NT2/D1 (cell line): Measurements from ENCODE around the gene SYT2.

Experiments used
- SUZ12 ChIP-seq: IDR thresholded peaks from 2 replicates; pipeline ENCODE4 v1.6.1; 2011; ENCODE audit not compliant: insufficient read length, insufficient read depth; ENCODE audit errors: extremely low read depth
- YY1 ChIP-seq: IDR thresholded peaks from 2 replicates; pipeline ENCODE4 v1.6.1; 2011; ENCODE audit not compliant: insufficient read length, insufficient read depth
- ZNF274 ChIP-seq: IDR thresholded peaks from 2 replicates; pipeline ENCODE4 v1.6.1; 2011; ENCODE audit warnings: mild to moderate bottlenecking, low read depth, low read length

- TF ChIP-seq YY1 (no peak), ZNF274 (no peak), SUZ12 (no peak)
Measured at GRCh38 chr1:202590126-202590525, 120.1 kb downstream of the SYT2 start.
